Stimulated activated effector memory CD8-positive, alpha-beta T cell treated with anti-CD3 and anti-CD28 coated beads, Interleukin-12 subunit alpha, Interleukin-12 subunit beta, amount 100 ng/mL, for 72 hours (primary cell): ENCODE measurements around the gene CCDC17.

Experiments used
- ATAC-seq: fragments of 150-1000 bp; cut with Tn5 transposase; 2 replicates; pipeline ENCODE4 v1.10.0; 2021
- DNase-seq, 2 donors: peaks; one replicate each; pipeline ENCODE4 v3.0.0; 2021 to 2022; ENCODE audit warnings: low spot score in 2 of 2
- H3K27ac Mint-ChIP-seq: one replicate; pipeline ENCODE4 v1.8.0; 2022; ENCODE audit warnings: mild to moderate bottlenecking, mixed read lengths
- H3K36me3 Mint-ChIP-seq: one replicate; pipeline ENCODE4 v1.8.0; 2022; ENCODE audit warnings: mild to moderate bottlenecking, mixed read lengths
- H3K4me1 Mint-ChIP-seq: one replicate; pipeline ENCODE4 v1.8.0; 2022; ENCODE audit warnings: mixed read lengths
- H3K4me3 Mint-ChIP-seq: one replicate; pipeline ENCODE4 v1.8.0; 2022; ENCODE audit warnings: mild to moderate bottlenecking, mixed read lengths
- H3K9me3 Mint-ChIP-seq: one replicate; pipeline ENCODE4 v1.8.0; 2022; ENCODE audit warnings: mixed read lengths

CCDC17 gene

GRCh38 chr1:45643321-45643720 lies 19.5 kb upstream of the CCDC17 start:
- no peak overlapping the region for H3K4me3 Mint-ChIP-seq
- H3K36me3 Mint-ChIP-seq: peaks cover 42% of the 10 kb centered on the region
- peak overlapping the region; percentile 17 for H3K27ac Mint-ChIP-seq
- no peak for ATAC-seq
- H3K9me3 Mint-ChIP-seq: no peaks in the 10 kb centered on the region
- H3K4me1 Mint-ChIP-seq: no peaks in the 10 kb centered on the region
- no peak for DNase-seq

DNA sequence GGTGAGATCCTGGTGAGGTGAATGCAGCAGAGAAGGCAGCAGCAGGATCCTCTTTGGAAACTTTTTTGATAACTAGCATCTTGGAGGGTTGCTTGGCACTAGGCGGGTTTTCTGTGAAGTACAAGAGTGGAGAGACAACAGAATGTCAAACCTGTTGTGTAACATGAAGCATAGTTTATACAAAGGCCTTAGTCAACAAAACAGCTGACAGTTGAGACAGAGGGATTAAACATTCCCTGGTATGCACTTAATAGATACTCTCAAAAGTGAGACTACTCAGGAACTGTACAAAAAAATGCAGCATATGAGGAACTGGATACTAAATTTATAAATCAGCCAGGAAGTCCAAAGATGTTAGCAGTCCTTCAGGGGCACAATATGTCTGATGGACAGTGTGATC lies 16.4 kb upstream of the CCDC17 start:
- H3K4me3 Mint-ChIP-seq: no peak overlapping the region
- ATAC-seq: no peak
- no peaks in the 10 kb centered on the region for H3K9me3 Mint-ChIP-seq
- peak overlapping the region; percentile 49 for H3K27ac Mint-ChIP-seq
- no peak for DNase-seq
- H3K4me1 Mint-ChIP-seq: no peaks in the 10 kb centered on the region
- peaks cover 12% of the 10 kb centered on the region for H3K36me3 Mint-ChIP-seq

GRCh38 chr1:45635211-45635610 lies 11.4 kb upstream of the CCDC17 start:
- H3K4me1 Mint-ChIP-seq: no peaks in the 10 kb centered on the region
- H3K27ac Mint-ChIP-seq: no peak overlapping the region
- no peaks in the 10 kb centered on the region for H3K9me3 Mint-ChIP-seq
- no peaks in the 10 kb centered on the region for H3K36me3 Mint-ChIP-seq
- no peak overlapping the region for H3K4me3 Mint-ChIP-seq
- ATAC-seq (no peak), DNase-seq (no peak)

DNA sequence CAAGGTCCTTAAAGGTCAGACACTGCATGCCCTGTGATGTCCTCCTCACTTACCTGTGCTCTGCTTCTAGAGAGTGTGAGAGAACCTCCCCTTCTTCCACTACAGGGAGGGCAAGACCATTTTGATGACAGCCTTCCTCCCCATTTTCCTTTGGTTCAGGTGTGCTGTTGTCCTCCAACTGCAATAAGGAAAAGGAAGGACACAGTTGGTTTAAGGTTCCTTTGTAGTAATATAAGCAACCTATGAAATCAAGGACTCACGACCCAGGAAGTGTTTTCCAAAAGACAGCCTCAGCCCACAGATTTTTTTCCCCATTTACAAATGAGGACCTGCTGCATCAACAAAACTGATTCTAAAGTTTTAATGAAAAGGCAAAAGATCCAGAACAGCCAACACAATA lies 6.6 kb upstream of the CCDC17 start:
- ATAC-seq: no peak
- no peaks in the 10 kb centered on the region for H3K9me3 Mint-ChIP-seq
- no peak for DNase-seq
- no peaks in the 10 kb centered on the region for H3K36me3 Mint-ChIP-seq
- peak overlapping the region; percentile 4 for H3K27ac Mint-ChIP-seq
- H3K4me3 Mint-ChIP-seq: no peak overlapping the region
- no peaks in the 10 kb centered on the region for H3K4me1 Mint-ChIP-seq

- no peaks in the 10 kb centered on the region for H3K36me3 Mint-ChIP-seq
- no peak overlapping the region for H3K27ac Mint-ChIP-seq
- H3K9me3 Mint-ChIP-seq: no peaks in the 10 kb centered on the region
- DNase-seq (no peak), ATAC-seq (no peak)
- H3K4me1 Mint-ChIP-seq: no peaks in the 10 kb centered on the region
- no peak overlapping the region for H3K4me3 Mint-ChIP-seq
Observed at GRCh38 chr1:45629035-45629434, 5.2 kb upstream of the CCDC17 start.

- Mint-ChIP-seq H3K27ac (peak overlapping the region; percentile 79), H3K36me3 (peaks cover 17% of the 10 kb centered on the region), H3K4me1 (no peaks in the 10 kb centered on the region), H3K9me3 (no peaks in the 10 kb centered on the region), H3K4me3 (no peak overlapping the region)
- no peak for ATAC-seq
- no peak for DNase-seq
Observed at GRCh38 chr1:45622524-45623394, 1.1 kb downstream of the CCDC17 start.

GRCh38 chr1:45621895-45622523 lies 1.8 kb downstream of the CCDC17 start:
- H3K4me3 Mint-ChIP-seq: no peak overlapping the region
- peaks cover 24% of the 10 kb centered on the region for H3K36me3 Mint-ChIP-seq
- ATAC-seq: peak; percentile 38
- H3K27ac Mint-ChIP-seq: peak overlapping the region; percentile 74
- DNase-seq: no peak
- H3K4me1 Mint-ChIP-seq: no peaks in the 10 kb centered on the region
- no peaks in the 10 kb centered on the region for H3K9me3 Mint-ChIP-seq

DNA sequence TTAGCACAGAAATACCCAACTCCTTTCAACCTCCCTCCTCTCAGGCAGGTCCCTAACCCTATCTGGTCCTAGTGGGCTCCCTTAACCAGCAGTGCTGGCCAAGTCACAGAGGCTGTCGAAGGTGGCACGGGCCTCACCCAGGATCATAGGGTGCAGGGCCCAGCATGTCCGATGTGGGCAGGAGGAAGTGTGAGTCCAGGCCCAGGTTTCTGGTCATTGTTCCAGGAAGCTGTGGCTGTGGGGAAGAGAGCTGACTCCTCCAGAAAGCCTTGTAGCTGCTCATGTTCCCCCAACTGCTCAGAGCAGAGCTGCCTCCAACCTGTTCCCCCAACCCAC lies 2.4 kb downstream of the CCDC17 start:
- peak overlapping the region; percentile 74 for H3K27ac Mint-ChIP-seq
- DNase-seq (no peak), ATAC-seq (peak; percentile 44)
- H3K4me3 Mint-ChIP-seq: no peak overlapping the region
- peaks cover 30% of the 10 kb centered on the region for H3K36me3 Mint-ChIP-seq
- H3K9me3 Mint-ChIP-seq: no peaks in the 10 kb centered on the region
- no peaks in the 10 kb centered on the region for H3K4me1 Mint-ChIP-seq

DNA sequence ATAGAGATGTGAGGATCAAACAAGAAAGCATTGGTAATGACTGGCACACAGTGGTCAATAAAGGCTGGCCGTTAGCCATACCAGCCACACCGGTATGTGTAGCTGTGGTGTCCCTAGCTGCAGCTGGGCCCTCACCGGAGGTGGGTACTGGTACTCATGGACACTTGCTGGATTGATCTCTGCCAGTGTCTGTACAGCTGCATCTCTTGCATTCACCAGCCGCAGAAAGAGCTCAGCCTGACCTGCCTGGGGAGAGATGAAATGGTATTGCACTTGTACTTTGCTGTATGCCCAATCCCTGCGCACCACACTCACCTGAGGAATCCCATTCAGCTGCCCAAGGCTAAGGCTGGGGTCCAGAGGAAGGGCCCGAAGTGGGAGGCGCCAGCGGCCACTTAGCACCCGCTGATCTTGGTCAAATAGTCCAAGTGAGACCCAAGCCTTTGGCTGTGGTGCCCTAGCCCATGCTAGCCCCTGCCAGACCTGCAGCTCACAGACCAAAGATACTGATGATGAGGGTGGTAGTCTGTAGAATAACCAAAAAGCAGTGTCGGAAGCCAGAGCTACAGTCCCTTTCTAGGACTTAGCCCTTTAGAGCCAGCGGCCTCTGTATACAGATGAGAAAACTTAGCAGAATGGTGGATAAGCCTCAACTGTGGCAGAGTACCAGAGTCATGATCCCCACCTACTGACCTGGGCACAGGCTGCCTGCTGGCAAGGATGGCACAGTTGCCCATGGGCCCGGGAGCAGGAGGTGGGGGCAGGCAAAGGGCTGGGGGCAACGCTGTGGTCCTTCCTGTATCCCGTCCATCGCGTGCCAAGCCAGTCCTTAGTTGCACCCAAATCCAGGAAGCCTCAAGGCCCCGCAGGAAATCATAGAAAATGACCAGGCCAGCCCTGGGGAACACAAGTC lies 3.0 kb downstream of the CCDC17 start:
- Mint-ChIP-seq H3K36me3 (peaks cover 36% of the 10 kb centered on the region), H3K9me3 (no peaks in the 10 kb centered on the region), H3K4me1 (no peaks in the 10 kb centered on the region), H3K27ac (peak overlapping the region; percentile 74), H3K4me3 (no peak overlapping the region)
- ATAC-seq (peak; percentile 25), DNase-seq (no peak)

GRCh38 chr1:45619149-45619921 lies 4.5 kb downstream of the CCDC17 start:
- H3K4me1 Mint-ChIP-seq: no peaks in the 10 kb centered on the region
- H3K27ac Mint-ChIP-seq: peak overlapping the region; percentile 72
- ATAC-seq: no peak

DNA sequence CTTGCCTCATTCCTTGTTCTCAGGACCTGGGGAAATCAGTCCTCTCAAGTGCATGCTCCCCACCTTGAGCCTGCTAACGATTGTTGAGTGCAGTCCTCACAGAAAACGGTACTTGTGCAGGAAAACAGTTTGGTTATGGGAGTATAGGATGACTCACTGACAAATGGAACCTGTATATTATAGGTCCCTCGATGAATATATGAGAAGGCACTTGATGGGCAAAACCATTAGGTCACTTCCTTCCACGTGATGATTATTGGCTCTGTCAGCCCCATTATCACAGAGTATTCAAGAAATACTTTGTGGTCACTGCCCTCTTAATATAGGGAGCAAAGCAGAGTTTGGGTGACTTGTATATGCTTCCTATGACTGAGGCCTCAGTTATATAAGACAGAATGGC lies 6.2 kb downstream of the CCDC17 start:
- Mint-ChIP-seq H3K36me3 (peaks cover 68% of the 10 kb centered on the region), H3K9me3 (no peaks in the 10 kb centered on the region), H3K27ac (peak overlapping the region; percentile 82), H3K4me3 (no peak overlapping the region), H3K4me1 (no peaks in the 10 kb centered on the region)
- DNase-seq (no peak), ATAC-seq (no peak)

More at GRCh38 chr1:45619149-45619921, 4.5 kb downstream of the CCDC17 start:
- Mint-ChIP-seq H3K9me3 (no peaks in the 10 kb centered on the region), H3K4me3 (no peak overlapping the region), H3K36me3 (peaks cover 51% of the 10 kb centered on the region)
- no peak for DNase-seq

- DNase-seq (no peak), ATAC-seq (no peak)
- H3K4me3 Mint-ChIP-seq: no peak overlapping the region
- H3K4me1 Mint-ChIP-seq: no peaks in the 10 kb centered on the region
- peaks cover 85% of the 10 kb centered on the region for H3K36me3 Mint-ChIP-seq
- no peaks in the 10 kb centered on the region for H3K9me3 Mint-ChIP-seq
- H3K27ac Mint-ChIP-seq: peak overlapping the region; percentile 48
Observed at GRCh38 chr1:45615885-45616284, 8.0 kb downstream of the CCDC17 start.

GRCh38 chr1:45612941-45613579 lies 10.8 kb downstream of the CCDC17 start:
- ATAC-seq (no peak), DNase-seq (no peak)
- no peak overlapping the region for H3K4me3 Mint-ChIP-seq
- no peaks in the 10 kb centered on the region for H3K9me3 Mint-ChIP-seq
- peak overlapping the region; percentile 52 for H3K27ac Mint-ChIP-seq
- peaks cover 99% of the 10 kb centered on the region for H3K36me3 Mint-ChIP-seq
- H3K4me1 Mint-ChIP-seq: no peaks in the 10 kb centered on the region

DNA sequence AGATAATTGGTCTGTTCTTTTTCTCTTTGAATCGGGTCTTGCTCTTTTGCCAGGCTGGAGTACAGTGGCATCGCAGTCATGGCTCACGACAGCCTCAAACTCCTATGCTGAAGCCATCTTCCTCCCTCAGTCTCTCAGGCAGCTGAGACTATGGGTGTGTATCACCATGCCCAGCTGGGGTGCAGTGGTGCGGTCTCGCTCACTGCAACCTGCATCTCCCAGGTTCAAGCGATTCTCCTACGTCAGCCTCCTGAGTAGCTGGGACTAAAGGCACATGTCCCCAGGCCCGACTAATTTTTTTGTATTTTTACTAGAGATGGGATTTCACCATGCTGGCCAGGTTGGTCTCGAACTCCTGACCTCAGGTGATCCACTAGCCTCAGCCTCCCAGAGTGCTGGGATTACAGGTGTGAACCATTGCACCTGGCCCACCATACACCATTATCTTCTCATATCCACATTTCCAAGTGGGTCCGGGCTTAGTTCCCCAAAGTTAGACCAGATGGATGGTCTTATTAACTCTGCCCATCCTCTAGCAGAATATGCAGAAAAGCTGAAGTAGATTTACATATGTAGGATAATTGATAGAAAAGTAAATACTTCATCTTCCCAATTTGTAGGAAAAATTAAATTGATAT lies 13.1 kb downstream of the CCDC17 start:
- DNase-seq (no peak), ATAC-seq (no peak)
- H3K27ac Mint-ChIP-seq: no peak overlapping the region
- H3K4me1 Mint-ChIP-seq: peaks cover 8% of the 10 kb centered on the region
- peaks cover 99% of the 10 kb centered on the region for H3K36me3 Mint-ChIP-seq
- no peak overlapping the region for H3K4me3 Mint-ChIP-seq
- no peaks in the 10 kb centered on the region for H3K9me3 Mint-ChIP-seq
